BLaER1 treated with 17β-estradiol and CSF1 and Interleukin-3, amounts not matched to agents 10 nM and 100 nM (cell line): ENCODE data around the gene NPIPB5.
A peak's percentile ranks its signal among the peaks of the same experiment; 100 is the strongest.
"Not testable (repeated sequence)": the region's sequence is repeated elsewhere in the genome, so short reads cannot be mapped to it uniquely, and the experiment has no call there.

Experiments used
- H3K27ac ChIP-seq, 11 experiments: shearing (Covaris generic); formaldehyde crosslinking; 2 replicates each; pipeline ENCODE4 v1.8.1; 2022
- H3K27me3 ChIP-seq, 11 experiments: shearing (Covaris generic); formaldehyde crosslinking; 2 replicates each; pipeline ENCODE4 v1.8.1; 2022
- H3K36me3 ChIP-seq, 11 experiments: shearing (Covaris generic); formaldehyde crosslinking; 2 replicates each; pipeline ENCODE4 v1.8.1; 2022
- H3K4me1 ChIP-seq, 10 experiments: shearing (Covaris generic); formaldehyde crosslinking; 2 replicates each; pipeline ENCODE4 v1.8.1; 2022
- H3K4me2 ChIP-seq, 11 experiments: shearing (Covaris generic); formaldehyde crosslinking; 2 replicates each; pipeline ENCODE4 v1.8.1; 2022
- H3K4me3 ChIP-seq, 10 experiments: shearing (Covaris generic); formaldehyde crosslinking; 2 replicates each; pipeline ENCODE4 v1.8.1; 2022
- H3K9ac ChIP-seq, 11 experiments: shearing (Covaris generic); formaldehyde crosslinking; 2 replicates each; pipeline ENCODE4 v1.8.1; 2022
- H3K9me3 ChIP-seq, 11 experiments: shearing (Covaris generic); formaldehyde crosslinking; replicated peaks in 1 of 11; 2 replicates each; pipeline ENCODE4 v1.8.1; 2022
- H4K20me1 ChIP-seq, 11 experiments: shearing (Covaris generic); formaldehyde crosslinking; 2 replicates each; pipeline ENCODE4 v1.8.1; 2022

NPIPB5 gene

DNA sequence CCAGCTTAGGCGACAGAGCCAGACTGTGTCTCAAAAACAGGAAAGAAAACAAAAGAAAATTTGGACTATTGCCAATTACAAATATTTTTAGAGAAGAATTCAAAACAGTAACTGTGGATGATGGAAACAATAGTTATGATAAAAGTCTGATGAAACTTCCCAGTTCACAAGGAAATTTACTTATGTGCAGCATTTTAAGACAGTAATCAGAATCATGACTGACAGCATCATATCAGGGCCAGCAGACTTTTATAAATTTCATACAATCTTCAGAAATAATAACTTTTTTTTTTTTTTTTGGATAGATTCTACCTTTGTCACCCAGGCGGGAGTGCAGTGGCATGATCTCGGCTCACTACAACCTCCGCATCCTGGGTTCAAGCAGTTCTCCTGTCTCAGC, at the start of gene NPIPB5:
Gene NPIPB5 (plus strand): TSS at position 301 of the 400 bp plus-strand sequence. CDS start 2,911 bp downstream, outside the sequence.
- H3K27me3 ChIP-seq, H3K9ac ChIP-seq, H3K9me3 ChIP-seq, H3K4me2 ChIP-seq, H3K4me1 ChIP-seq, H4K20me1 ChIP-seq, H3K27ac ChIP-seq, H3K36me3 ChIP-seq, H3K4me3 ChIP-seq: not testable (repeated sequence)

- not testable (repeated sequence) for H4K20me1 ChIP-seq, H3K27ac ChIP-seq, H3K36me3 ChIP-seq, H3K4me1 ChIP-seq, H3K4me2 ChIP-seq, H3K4me3 ChIP-seq, H3K9ac ChIP-seq, H3K9me3 ChIP-seq, H3K27me3 ChIP-seq
Observed at GRCh38 chr16:22468846-22469245, 41.8 kb upstream of the NPIPB5 start.

DNA sequence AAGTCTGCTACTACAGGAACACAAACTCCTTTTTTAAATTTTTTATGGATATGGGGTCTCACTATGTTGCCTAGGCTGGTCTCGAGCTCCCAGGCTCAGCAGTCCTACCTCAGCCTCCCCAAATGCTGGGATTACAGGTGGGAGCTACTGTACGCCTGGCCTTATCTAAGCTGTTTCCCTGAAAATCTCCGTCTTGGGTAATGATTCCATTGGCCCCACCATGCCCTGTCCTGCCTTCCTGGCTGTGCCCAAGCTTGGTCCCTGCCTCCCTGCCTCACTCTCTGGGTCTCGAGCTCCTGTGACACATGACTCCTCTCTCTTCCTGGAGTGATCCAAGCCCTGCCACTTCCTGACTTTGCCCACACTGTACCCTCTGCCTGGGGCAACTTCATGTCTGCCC, 27.3 kb downstream of the NPIPB5 start:
- not testable (repeated sequence) for H3K9me3 ChIP-seq, H3K4me3 ChIP-seq, H3K9ac ChIP-seq, H3K4me1 ChIP-seq, H3K36me3 ChIP-seq, H3K27ac ChIP-seq, H3K27me3 ChIP-seq, H4K20me1 ChIP-seq
- H3K4me2 ChIP-seq = peak overlapping the region in 1 of 11 experiments; percentile 4; a peak in 1 of 22 replicates

- H3K4me3 ChIP-seq, H3K27me3 ChIP-seq, H3K9ac ChIP-seq, H3K4me2 ChIP-seq, H3K27ac ChIP-seq, H3K36me3 ChIP-seq, H4K20me1 ChIP-seq, H3K9me3 ChIP-seq: not testable (repeated sequence)
- H3K4me1 ChIP-seq = peaks cover 0 to 12% (median 5%) of the 10 kb centered on the region in 10 experiments; a peak in 12 of 20 replicates
Observed at GRCh38 chr16:22544809-22545208, 34.1 kb downstream of the NPIPB5 start.

- not testable (repeated sequence) for H3K9me3 ChIP-seq
Observed at GRCh38 chr16:22546630-22547029, 35.9 kb downstream of the NPIPB5 start.

DNA sequence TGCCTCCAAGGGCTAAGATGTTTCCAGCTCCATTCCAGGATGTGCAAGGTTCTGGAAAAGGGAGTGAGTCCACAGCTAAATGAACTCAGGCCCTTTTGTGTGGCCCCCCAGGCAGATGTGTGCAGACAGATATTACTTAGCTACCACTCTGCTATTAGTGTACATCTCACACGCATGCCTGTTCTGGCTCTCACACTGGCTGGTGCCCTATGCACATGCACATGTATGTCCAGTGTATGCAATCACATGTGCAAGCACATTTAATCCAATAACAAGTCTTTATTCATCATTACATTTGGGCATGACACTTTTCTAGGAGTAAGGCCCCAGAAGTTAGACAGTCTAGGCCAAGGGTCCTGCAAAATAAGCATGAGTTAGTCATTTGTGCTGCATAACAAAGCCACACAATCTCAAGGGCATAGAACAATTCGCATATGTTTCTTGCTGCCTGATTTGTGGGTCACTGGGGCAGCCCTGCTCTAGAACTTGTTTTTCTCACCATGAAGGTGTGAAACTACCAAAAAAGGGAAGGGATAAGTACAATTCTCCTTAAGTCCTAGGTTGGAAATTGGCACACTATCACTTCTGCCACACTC, 36.6 kb downstream of the NPIPB5 start:
- not testable (repeated sequence) for H4K20me1 ChIP-seq, H3K9ac ChIP-seq, H3K4me2 ChIP-seq, H3K9me3 ChIP-seq, H3K4me3 ChIP-seq, H3K27me3 ChIP-seq, H3K27ac ChIP-seq, H3K36me3 ChIP-seq
- H3K4me1 ChIP-seq = peaks cover 0 to 12% (median 5%) of the 10 kb centered on the region in 10 experiments; a peak in 12 of 20 replicates

More at GRCh38 chr16:22546630-22547029, 35.9 kb downstream of the NPIPB5 start:
- H3K36me3 ChIP-seq, H4K20me1 ChIP-seq, H3K4me3 ChIP-seq, H3K27ac ChIP-seq, H3K4me2 ChIP-seq, H3K27me3 ChIP-seq, H3K9ac ChIP-seq: not testable (repeated sequence)
- peaks cover 0 to 12% (median 5%) of the 10 kb centered on the region in 10 experiments; a peak in 12 of 20 replicates for H3K4me1 ChIP-seq

GRCh38 chr16:22549853-22550252, 39.2 kb downstream of the NPIPB5 start:
- not testable (repeated sequence) for H3K9me3 ChIP-seq, H3K27me3 ChIP-seq, H4K20me1 ChIP-seq, H3K4me1 ChIP-seq, H3K4me3 ChIP-seq, H3K36me3 ChIP-seq, H3K9ac ChIP-seq, H3K4me2 ChIP-seq, H3K27ac ChIP-seq

DNA sequence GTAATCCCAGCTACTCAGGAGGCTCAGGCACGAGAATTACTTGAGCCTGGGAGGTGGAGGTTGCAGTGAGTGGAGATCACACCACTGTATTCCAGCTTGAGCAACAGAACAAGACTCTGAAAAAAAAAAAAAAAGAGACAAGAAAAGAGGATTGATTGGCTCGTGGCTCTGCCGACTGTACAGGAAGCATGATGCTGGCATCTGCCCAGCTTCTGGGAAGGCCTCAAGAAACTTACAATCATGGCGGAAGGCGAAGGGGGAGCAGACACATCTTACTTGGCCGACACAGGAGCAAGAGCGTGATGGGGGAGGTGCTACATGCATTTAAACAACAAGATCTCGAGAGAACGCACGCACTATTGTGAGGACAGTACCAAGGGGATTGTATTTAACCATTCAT, 40.5 kb downstream of the NPIPB5 start:
- not testable (repeated sequence) for H3K27me3 ChIP-seq, H3K9me3 ChIP-seq, H3K9ac ChIP-seq, H3K4me1 ChIP-seq, H3K36me3 ChIP-seq, H4K20me1 ChIP-seq, H3K4me3 ChIP-seq, H3K27ac ChIP-seq, H3K4me2 ChIP-seq

GRCh38 chr16:22551651-22552050, 41.0 kb downstream of the NPIPB5 start:
- H3K9ac ChIP-seq, H3K27me3 ChIP-seq, H3K4me3 ChIP-seq, H3K4me2 ChIP-seq, H4K20me1 ChIP-seq, H3K36me3 ChIP-seq, H3K9me3 ChIP-seq, H3K27ac ChIP-seq, H3K4me1 ChIP-seq: not testable (repeated sequence)

DNA sequence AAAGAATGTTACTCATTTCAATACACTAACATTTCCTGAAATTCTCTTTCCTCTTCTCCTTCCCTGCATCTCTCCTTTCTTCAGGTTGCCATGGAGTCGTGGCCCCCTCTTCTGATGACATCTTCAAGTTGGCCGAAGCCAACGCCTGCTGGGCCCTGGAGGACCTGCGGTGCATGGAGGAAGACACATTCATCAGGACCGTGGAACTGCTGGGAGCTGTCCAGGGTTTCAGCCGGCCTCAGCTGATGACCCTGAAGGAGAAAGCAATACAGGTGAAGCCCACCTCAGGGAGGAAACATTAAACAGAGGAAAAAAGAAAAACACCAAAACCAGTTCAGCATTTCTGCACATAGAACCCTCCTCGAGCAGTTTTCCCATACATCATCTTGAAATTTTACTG, 46.1 kb downstream of the NPIPB5 start:
- not testable (repeated sequence) for H3K4me2 ChIP-seq, H3K9ac ChIP-seq, H3K9me3 ChIP-seq, H3K4me3 ChIP-seq, H4K20me1 ChIP-seq, H3K36me3 ChIP-seq, H3K27me3 ChIP-seq, H3K4me1 ChIP-seq, H3K27ac ChIP-seq
